HS-27A (cell line): ENCODE measurements around the gene CXCL5.
"Not testable (repeated sequence)": the region's sequence is repeated elsewhere in the genome, so short reads cannot be mapped to it uniquely, and the experiment has no call there.

Source experiments
- DNase-seq: peaks from one replicate; pipeline ENCODE4 v3.0.0-alpha.2; 2012; ENCODE audit warnings: low read depth, missing footprints

The CXCL5 gene

GRCh38 chr4:74015126-74015780 is 16.8 kb upstream of the CXCL5 start:
- no peak for DNase-seq

DNA sequence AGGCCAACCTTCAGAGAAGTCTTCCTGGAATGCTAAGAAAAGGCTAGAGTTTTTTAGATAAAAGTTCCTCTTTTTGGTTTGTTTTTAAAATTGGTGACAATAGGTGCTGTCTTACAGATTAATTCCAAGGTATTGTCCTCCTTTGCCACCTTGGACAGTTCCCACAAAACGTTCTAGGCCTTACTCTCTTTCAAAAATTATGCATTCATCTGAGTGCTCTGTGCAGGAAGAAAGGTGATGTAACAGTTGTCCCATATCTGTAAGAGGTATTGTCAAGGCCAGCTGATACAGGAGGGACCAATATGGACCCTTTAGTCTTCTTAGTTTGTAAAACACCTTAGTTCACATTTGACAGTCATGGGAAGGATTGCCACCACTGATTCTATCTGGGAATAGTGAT is 15.9 kb upstream of the CXCL5 start:
- DNase-seq = no peak

- DNase-seq = no peak
These were observed 14.8 kb upstream of the CXCL5 start for GRCh38 chr4:74013264-74013663.

DNA sequence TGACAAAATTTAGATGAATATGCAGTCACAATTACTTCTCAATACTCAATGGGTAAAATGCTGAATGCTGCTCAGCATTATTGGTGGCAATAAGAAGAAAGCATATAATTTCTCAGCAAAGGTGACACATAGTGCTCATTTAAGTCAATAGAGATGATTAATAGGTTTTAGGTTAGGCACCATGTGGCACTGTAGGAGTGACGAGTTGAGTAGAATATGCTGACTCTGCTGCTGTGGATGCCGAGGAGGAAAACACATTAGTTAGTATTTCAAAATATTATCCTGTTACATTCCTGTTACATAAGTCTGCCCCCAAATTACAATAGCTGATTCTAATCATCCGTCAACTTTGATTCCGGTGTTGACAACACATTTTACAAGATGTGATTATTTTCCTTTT is 13.7 kb upstream of the CXCL5 start:
- no peak for DNase-seq

DNA sequence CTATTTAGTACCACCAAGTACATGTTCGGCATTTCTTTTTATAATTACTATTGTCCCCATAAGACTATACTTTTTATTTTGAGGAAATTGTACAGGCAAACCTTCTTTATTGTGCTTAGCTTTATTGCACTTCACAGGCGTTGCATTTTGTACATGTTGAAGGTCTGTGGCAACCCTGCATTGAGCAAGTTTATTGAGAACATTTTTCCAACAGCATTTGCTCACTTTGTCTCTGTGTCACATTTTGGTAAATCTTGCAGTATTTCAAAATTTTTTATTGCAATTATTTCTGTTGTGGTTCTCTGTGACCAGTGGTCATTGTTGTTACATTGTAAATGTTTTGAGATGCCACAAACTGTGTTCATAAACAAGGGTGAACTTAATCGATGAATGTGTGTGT is 10.8 kb upstream of the CXCL5 start:
- DNase-seq = no peak

DNA sequence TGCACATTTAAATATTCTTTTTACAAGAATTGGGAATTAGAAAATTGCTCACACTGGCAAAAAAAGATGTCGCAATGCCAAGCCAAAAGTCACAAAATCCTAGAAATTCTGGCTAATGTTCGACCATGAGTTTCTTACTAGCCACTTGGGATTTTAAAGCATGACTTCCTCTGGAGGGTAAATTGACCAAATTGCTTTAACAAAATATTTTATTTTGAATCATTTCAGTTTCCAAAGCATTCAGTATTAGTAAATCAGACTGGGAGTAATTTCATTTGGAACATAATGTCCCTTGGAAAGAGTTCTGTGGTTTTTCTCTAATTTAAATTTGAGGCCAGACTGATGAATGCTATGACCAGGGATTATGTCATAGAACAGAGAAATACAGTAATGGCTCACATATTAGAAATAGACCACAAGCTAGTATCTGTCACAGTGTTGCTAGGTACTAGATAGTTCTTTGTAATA is 7.6 kb upstream of the CXCL5 start:
- no peak for DNase-seq

DNA sequence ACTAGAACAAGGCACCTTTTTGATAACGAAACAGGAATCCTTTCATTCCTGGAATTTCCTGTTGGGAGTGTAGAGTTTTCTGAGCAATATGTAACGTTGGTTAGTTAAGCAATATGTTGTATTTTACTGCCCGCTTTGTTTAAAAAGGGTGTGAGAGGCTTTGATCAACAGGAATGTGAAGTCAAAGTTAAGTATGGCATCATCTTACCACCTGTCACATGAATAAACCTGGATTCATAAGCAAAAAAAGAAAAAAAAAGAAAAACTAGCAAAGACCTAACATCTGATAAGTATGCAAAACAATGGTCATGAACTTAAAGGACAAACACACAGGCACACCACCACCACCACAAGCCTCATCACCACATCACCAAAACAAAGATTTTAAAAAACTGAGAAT is 7.1 kb upstream of the CXCL5 start:
- no peak for DNase-seq

GRCh38 chr4:74004668-74005067 is 6.2 kb upstream of the CXCL5 start:
- DNase-seq = no peak

DNA sequence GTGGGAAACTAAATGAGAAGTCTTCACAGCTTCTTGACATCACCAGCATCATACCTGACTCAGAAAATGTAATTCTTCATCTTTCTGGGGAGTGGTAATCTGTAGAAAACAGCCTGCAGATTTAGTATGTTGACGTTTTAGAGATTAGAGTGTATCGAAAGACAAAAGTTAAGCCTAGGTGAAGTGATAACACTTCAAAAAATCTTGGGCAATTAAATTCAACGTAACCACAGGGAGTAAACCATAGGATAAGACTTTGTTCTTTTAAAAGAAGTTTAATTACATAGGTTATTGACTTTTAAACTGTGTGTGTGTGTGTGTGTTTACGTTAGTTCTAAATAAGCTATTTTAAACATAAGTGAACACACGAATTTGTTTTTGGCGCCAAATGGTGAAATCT is 1.8 kb upstream of the CXCL5 start:
- DNase-seq = no peak

DNA sequence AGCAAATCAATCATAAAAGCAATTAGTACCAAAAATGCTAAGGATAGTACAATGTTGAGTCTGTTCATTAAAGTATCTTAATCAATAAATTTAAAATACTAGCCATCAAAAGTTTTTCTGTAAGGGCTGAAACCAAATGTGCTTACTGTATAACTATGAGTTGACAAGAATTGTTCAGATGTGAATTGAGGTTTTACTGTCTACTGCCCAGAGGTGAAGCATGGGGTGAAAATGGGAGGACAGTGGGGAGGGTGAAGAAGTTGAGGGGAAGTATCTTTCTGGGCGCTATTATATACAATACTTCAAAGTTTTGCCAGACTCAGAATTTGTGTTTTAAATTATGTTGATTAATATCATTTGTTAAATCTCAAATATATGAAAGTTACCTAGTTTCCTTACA is 6.4 kb downstream of the CXCL5 start:
- DNase-seq = no peak

DNA sequence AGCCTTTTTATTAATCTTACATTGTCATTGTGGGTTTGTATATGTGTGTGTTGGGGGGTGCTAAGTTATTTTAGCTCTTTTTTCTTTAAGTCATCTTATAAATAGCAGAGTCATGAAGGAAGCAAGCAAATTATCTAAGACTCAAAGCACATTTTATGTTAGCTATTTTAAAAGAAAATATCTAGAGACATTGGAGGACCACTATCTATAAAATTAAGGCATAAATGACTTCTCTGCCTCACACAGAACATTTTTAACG is 6.8 kb downstream of the CXCL5 start:
- DNase-seq = no peak

GRCh38 chr4:73990988-73991741 is 7.3 kb downstream of the CXCL5 start:
- DNase-seq = no peak

DNA sequence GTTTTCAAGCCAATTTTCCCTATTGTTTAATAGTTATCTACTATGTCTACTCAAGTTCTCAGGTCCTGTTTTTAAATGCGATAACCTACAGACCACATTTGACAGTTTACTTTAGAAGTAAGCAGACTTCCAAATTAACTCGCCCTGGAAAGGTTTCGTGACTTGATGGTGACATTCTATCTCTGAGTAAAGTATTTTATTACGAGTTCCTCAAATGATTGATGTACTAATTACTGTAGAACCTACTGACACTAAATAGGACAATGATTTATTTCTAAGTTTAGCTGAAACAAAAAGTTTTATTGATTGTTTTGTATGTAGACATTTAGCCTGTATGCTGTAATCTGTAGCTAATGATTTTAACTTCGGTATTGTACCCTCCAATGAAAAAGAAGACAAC is 8.5 kb downstream of the CXCL5 start:
- DNase-seq = no peak

- DNase-seq = no peak
These were observed 9.4 kb downstream of the CXCL5 start for GRCh38 chr4:73989031-73989430.

DNA sequence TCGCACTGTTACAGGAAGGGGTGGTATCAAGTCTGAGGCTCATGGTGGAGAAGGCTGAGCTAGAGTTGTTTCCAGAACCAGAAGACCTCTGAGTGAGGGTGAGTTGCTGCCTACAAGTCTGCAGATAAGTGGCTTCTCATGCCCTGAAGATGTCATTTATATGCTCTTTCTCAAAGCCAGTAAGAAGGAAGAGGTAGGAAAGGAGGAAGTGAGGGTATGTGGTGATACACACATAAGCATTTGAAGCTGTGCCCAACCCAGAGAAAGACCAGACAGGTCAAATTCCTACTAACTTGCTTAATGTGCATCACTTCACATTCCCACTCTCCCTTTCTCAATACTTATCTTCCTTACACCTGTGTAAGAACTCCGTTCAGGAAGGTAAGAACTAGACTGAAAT is 10.4 kb downstream of the CXCL5 start, which contains the start of gene PPBP:
Gene PPBP (minus strand): TSS at position 130 of the 400 bp plus-strand sequence. CDS start 87 bp downstream, at position 43.
- no peak for DNase-seq

DNA sequence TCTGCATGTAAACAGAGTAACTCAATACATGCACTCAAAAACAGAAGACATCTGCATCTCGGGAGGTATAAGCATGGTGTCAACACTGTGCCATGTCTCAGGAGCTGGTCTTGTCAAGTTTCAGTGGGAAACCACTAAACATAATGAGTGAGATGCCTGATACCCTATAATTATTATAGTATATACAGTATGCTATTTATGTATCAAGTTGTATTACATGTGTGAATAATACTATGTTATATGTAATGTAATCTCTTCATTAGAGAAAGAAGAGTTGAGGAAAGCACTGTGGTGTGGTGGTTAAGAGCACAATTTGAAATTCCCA is 13.0 kb downstream of the CXCL5 start:
- no peak for DNase-seq

GRCh38 chr4:73984736-73985527 is 13.5 kb downstream of the CXCL5 start:
- DNase-seq = no peak

DNA sequence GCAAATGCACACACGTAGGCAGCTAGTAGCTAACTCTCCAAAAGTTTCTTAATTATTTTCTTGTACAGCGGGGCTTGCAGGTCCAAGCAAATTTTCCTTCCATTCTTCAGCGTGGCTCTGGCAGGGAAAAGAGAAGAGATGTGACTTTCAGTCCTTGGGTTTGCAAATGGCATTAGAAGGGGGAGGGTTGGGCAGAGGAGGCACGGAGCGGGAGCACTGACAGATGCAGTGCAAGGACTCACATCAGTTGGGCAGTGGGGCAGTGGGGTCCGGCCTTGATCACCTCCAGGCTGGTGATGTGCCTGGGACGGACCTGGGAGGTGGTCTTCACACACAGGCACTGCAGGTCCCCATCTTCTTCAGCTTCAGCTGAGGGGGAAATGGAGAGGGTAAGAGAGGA is 17.3 kb downstream of the CXCL5 start:
- not testable (repeated sequence) for DNase-seq

- DNase-seq = no peak
These were observed 19.0 kb downstream of the CXCL5 start for GRCh38 chr4:73979407-73979957.

DNA sequence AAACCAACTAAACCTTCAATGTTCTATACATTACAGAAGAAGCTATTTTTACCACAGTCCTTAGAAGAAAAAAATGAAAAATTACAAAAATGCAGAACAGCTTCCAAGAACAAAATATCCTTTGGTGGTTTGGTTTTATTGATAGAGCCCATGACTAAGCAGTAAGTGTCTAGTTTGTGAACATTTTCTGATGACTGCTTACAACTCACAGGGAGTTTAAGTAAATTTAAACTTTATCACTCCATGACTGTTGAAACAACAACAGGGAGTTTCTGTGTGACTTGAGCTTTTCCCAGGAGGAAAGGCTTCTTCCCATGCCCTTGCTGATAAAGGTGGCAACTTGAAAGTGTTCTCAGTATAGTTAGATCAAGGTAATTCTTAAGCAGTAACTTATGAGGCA is 19.6 kb downstream of the CXCL5 start:
- peak; percentile 31 for DNase-seq

DNA sequence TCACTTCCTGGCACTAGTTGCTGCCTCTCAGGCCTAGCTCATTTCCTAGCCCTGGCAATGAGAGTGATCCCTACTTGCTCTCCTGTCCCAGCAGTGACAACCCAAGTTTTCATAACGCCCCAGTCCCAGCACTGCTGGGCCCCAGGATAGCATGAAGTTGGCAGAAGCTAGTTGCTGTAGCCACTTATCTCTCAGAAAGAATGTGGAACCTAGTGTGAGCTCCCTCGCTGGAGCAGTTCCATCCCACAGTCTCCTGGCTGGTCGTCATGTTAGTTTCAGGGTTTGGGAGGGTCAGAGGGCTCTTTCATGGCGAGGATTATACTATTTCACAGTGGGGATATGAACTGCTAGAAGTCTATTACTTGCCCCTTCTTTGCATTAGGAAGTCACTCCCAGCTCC is 21.8 kb downstream of the CXCL5 start:
- DNase-seq = no peak

- no peak for DNase-seq
These were observed 22.3 kb downstream of the CXCL5 start for GRCh38 chr4:73976217-73976616.

DNA sequence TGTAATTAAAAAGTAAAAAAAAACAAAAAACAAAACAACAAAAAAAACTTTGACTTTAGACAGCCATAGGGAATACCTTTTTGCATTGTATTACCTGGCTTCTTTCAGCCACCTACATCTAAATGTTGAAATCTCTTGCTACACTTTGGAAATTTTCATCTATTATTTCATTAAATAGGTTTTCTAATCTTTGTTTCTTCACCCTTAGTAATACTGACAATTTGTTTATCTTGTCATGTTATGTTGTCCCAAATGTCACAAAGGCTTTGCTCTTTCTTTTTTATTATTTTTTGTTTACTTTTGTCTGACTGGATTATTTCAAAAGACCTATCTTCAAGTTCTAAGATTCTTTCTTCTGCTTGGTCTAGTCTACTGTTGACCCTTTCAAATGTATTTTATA is 24.1 kb downstream of the CXCL5 start:
- no peak for DNase-seq
